Suprapubic skin (tissue), 4 donors: Measurements from ENCODE around the gene CCR9. TPM values are rescaled to one million over a fixed set of nuclear protein-coding genes. Genes with fewer than 3 reads are reported as not detected.

ENCODE experiments used
- DNase-seq, 2 donors: peaks; one replicate each; pipeline ENCODE4 v3.0.0-alpha.2; 2019; ENCODE audit warnings: low spot score in 2 of 2
- H3K27ac ChIP-seq: fragments of 200-600 bp; sonication (generic); one replicate; pipeline ENCODE4 v1.5.1; 2019
- H3K27me3 ChIP-seq: fragments of 200-600 bp; sonication (generic); one replicate; pipeline ENCODE4 v1.5.1; 2019
- H3K36me3 ChIP-seq: fragments of 200-600 bp; sonication (generic); one replicate; pipeline ENCODE4 v1.5.1; 2019
- H3K4me1 ChIP-seq: fragments of 200-600 bp; sonication (generic); one replicate; pipeline ENCODE4 v1.5.1; 2019
- H3K4me3 ChIP-seq: fragments of 200-600 bp; sonication (generic); one replicate; pipeline ENCODE4 v1.5.1; 2019; ENCODE audit warnings: mild to moderate bottlenecking
- H3K9me3 ChIP-seq: fragments of 200-600 bp; sonication (generic); one replicate; pipeline ENCODE4 v1.5.1; 2019
- EP300 ChIP-seq: sonication (generic); formaldehyde crosslinking; IDR thresholded peaks from one replicate; pipeline ENCODE4 v1.6.1; 2017; ENCODE audit warnings: antibody characterized with exemption
- POLR2A ChIP-seq, 2 donors: fragments of 450-650 bp; IDR thresholded peaks; one replicate each; pipeline ENCODE4 v1.6.1; 2017; ENCODE audit warnings: antibody characterized with exemption in 2 of 2, mild to moderate bottlenecking in 2 of 2, moderate library complexity in 2 of 2
- POLR2AphosphoS5 ChIP-seq, 3 donors: sonication (generic); formaldehyde crosslinking; IDR thresholded peaks; one replicate each; pipeline ENCODE4 v1.6.1; 2017; ENCODE audit warnings: antibody characterized with exemption in 3 of 3
- WGBS: methylation state at CpG from one replicate; pipeline ENCODE4 v1.1.5; 2018; 5-methylcytosine and 5-hydroxymethylcytosine counted together
- total RNA-seq, 4 donors: library from RNA; depleted of rRNA; stranded (reverse); fragments of >200 nt; gene quantifications; one replicate each; pipeline ENCODE4 v1.1.0, GENCODE V29; 2016
- TF ChIP-seq, protein P1 (sequence below), 2 donors: fragments of 200-600 bp in 1 of 2; fragments of 450-650 bp in 1 of 2; sonication (generic) in 1 of 2; IDR thresholded peaks; one replicate each; pipeline ENCODE4 v1.5.1; 2016 to 2019; ENCODE audit warnings: antibody characterized with exemption in 2 of 2, mild to moderate bottlenecking in 1 of 2, moderate library complexity in 1 of 2

Gene CCR9
- total RNA-seq, 4 donors from 2014 or later: not detected

DNA sequence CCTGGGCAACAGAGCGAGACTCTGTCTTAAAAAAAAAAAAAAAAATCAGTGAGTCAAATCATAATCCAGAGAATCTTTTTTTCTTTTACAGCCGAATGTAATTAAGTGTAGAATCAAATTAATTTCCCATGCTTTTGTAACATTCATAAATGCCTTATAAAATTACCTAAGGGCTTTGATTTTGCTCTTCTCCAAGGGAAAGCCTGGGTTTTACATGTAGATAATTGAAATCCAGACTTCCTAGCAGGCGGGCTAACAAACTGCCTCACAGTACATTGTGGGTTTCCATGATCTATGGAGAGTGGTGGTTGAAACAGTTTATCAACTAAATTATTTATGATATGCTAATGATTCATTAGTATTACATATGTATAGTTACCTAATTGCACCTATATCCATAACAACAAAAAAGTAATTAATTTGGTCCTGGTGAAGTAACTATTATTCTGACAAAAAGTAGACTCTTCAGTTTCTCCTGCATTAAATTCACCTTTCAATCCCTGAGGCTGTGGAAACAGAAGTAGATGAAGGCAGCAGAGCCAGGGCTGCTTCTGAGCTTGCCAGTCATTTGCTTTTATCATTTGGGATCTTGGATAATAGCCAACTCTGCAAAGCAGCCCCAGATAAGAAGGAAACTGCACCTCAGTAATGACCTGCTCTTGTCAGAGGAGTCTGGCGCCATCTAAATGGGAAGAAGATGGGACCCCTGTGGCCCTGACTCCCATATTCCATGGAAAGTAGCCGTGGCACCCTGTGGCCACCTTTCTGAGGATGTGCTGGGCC, 9.5 kb downstream of the CCR9 start:
- no peak for DNase-seq
- no peak overlapping the region for H3K4me3 ChIP-seq
- no peaks in the 10 kb centered on the region for H3K27me3 ChIP-seq
- no peak for TF ChIP-seq EP300
- TF ChIP-seq POLR2AphosphoS5 (IDR thresholded peaks at IDR 0.05): no peak
- TF ChIP-seq POLR2A (IDR thresholded peaks at IDR 0.05): no peak
- TF ChIP-seq, protein P1, sequence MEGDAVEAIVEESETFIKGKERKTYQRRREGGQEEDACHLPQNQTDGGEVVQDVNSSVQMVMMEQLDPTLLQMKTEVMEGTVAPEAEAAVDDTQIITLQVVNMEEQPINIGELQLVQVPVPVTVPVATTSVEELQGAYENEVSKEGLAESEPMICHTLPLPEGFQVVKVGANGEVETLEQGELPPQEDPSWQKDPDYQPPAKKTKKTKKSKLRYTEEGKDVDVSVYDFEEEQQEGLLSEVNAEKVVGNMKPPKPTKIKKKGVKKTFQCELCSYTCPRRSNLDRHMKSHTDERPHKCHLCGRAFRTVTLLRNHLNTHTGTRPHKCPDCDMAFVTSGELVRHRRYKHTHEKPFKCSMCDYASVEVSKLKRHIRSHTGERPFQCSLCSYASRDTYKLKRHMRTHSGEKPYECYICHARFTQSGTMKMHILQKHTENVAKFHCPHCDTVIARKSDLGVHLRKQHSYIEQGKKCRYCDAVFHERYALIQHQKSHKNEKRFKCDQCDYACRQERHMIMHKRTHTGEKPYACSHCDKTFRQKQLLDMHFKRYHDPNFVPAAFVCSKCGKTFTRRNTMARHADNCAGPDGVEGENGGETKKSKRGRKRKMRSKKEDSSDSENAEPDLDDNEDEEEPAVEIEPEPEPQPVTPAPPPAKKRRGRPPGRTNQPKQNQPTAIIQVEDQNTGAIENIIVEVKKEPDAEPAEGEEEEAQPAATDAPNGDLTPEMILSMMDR (IDR thresholded peaks at IDR 0.05): no peak
- 74% methylated on average over 5 of the region's 5 CpGs for WGBS
- H3K9me3 ChIP-seq: no peaks in the 10 kb centered on the region
- no peak overlapping the region for H3K27ac ChIP-seq
- no peaks in the 10 kb centered on the region for H3K36me3 ChIP-seq
- peaks cover 8% of the 10 kb centered on the region for H3K4me1 ChIP-seq

DNA sequence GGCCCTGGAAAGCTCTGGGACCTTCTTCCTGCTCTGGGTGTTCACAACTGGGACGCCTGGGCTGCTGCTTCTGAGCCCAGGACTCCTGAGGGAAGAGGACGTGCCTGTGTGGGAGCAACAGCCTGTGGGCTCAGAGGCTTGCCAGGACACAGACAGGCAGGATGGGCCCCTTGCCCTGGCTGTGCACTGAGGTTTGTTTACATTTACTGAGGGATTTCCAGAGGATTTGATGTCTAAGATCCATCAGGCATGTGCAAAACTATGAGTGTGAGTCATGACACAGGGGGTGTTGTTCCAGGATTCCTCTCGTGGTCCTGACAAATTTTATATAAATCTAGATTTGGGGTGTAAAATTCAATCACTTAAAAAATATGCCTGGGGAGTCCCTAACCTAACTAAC, 10.6 kb downstream of the CCR9 start:
- H3K27ac ChIP-seq: no peak overlapping the region
- 51% methylated on average over 3 of the region's 3 CpGs for WGBS
- DNase-seq: no peak
- H3K4me1 ChIP-seq: peaks cover 8% of the 10 kb centered on the region
- no peak for TF ChIP-seq POLR2A (IDR thresholded peaks at IDR 0.05)
- TF ChIP-seq POLR2AphosphoS5 (IDR thresholded peaks at IDR 0.05): no peak
- TF ChIP-seq EP300: no peak
- TF ChIP-seq, protein P1 (IDR thresholded peaks at IDR 0.05): no peak
- no peak overlapping the region for H3K4me3 ChIP-seq
- no peaks in the 10 kb centered on the region for H3K36me3 ChIP-seq
- no peaks in the 10 kb centered on the region for H3K27me3 ChIP-seq
- H3K9me3 ChIP-seq: no peaks in the 10 kb centered on the region

DNA sequence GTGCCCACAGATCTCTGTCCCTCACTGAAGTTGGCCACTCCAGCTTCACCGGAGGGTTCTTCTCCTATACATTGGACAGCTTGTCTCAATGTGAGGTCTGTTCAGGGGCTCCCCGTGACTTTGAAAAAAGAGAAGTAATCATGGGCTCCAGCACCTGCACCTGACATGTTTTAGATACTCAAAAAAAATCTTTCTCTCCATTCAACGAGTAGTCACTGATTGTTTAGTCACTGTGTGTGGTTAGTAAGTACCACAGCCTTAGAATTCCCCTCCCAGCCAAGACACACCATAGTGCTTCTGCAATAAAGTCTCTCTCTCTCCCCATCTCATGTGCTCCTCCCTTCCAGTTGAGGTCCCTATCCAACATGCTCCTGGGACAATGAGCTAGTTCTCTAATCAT, 18.6 kb downstream of the CCR9 start:
- no peak for TF ChIP-seq POLR2A (IDR thresholded peaks at IDR 0.05)
- no peak for TF ChIP-seq POLR2AphosphoS5 (IDR thresholded peaks at IDR 0.05)
- no peak for TF ChIP-seq EP300
- TF ChIP-seq, protein P1 (IDR thresholded peaks at IDR 0.05): no peak
- H3K4me1 ChIP-seq: no peaks in the 10 kb centered on the region
- DNase-seq: no peak
- no peaks in the 10 kb centered on the region for H3K9me3 ChIP-seq
- 84% methylated on average over 3 of the region's 3 CpGs for WGBS
- no peaks in the 10 kb centered on the region for H3K36me3 ChIP-seq
- H3K27ac ChIP-seq: no peak overlapping the region
- no peak overlapping the region for H3K4me3 ChIP-seq
- no peaks in the 10 kb centered on the region for H3K27me3 ChIP-seq

- DNase-seq: no peak
- 88% methylated on average over 3 of the region's 3 CpGs for WGBS
- TF ChIP-seq POLR2A (IDR thresholded peaks at IDR 0.05) (no peak), EP300 (no peak), POLR2AphosphoS5 (IDR thresholded peaks at IDR 0.05) (no peak)
- TF ChIP-seq, protein P1 (IDR thresholded peaks at IDR 0.05): no peak
- H3K9me3 ChIP-seq: no peaks in the 10 kb centered on the region
- no peaks in the 10 kb centered on the region for H3K4me1 ChIP-seq
- H3K27ac ChIP-seq: no peak overlapping the region
- H3K4me3 ChIP-seq: no peak overlapping the region
- no peaks in the 10 kb centered on the region for H3K36me3 ChIP-seq
- H3K27me3 ChIP-seq: no peaks in the 10 kb centered on the region
Measured at GRCh38 chr3:45905755-45906154, 19.4 kb downstream of the CCR9 start.

- H3K27me3 ChIP-seq: no peaks in the 10 kb centered on the region
- H3K27ac ChIP-seq: no peak overlapping the region
- peak in 1 of 2 donors; percentile 58 for DNase-seq
- WGBS: 66% methylated on average over 6 of the region's 9 CpGs
- no peak for TF ChIP-seq POLR2AphosphoS5 (IDR thresholded peaks at IDR 0.05)
- TF ChIP-seq POLR2A (IDR thresholded peaks at IDR 0.05): no peak
- TF ChIP-seq, protein P1 (IDR thresholded peaks at IDR 0.05): no peak
- TF ChIP-seq EP300: no peak
- H3K36me3 ChIP-seq: no peaks in the 10 kb centered on the region
- no peak overlapping the region for H3K4me3 ChIP-seq
- no peaks in the 10 kb centered on the region for H3K9me3 ChIP-seq
- no peaks in the 10 kb centered on the region for H3K4me1 ChIP-seq
Measured at GRCh38 chr3:45906681-45907407, 20.5 kb downstream of the CCR9 start.
